Stimulated activated CD8-positive, alpha-beta memory T cell treated with anti-CD3 and anti-CD28 coated beads, Interleukin-12 subunit alpha, Interleukin-12 subunit beta, amount 100 ng/mL, for 1 hour (primary cell): ENCODE data around the gene UBE2J1.

Experiments
- DNase-seq: peaks from one replicate; pipeline ENCODE4 v3.0.0-alpha.2; 2020; ENCODE audit warnings: low read depth

Gene UBE2J1

DNA sequence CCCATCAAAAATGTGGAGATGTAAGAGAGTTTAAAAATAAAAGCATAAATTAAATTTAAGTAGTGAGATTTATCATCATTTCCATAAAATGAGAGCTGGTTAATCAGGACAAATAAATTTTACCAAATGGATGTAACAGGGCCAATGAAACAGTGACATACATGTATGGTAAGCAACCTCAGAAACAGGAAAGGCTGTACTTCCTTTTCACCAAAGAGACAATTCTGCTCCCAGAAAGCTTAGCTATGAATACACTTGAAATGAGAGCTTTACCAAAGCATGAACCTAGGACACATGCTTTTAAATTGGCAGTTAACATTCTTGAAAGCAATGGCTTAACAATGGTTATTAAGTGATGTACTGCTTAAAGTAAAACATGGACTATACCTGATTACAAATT is 12.1 kb upstream of the UBE2J1 start:
- no peak for DNase-seq

DNA sequence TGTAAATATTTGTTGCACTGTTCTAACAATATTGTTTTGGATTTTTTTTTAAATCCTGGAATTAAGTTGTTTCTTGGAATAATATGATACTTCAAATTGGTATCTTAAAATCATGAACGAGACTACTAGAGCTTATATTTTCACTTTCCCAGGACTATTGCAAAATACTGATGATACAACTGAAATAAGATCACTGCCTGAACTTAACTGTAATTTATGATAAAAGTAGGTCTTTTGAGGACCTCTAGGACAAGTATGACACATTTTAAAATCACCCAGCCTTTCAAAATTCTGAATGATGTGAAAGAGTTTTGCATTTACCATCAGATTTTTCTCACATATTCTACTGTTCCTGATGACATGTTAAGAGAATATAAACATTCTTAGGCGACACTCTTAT is 8.6 kb upstream of the UBE2J1 start:
- no peak for DNase-seq

DNA sequence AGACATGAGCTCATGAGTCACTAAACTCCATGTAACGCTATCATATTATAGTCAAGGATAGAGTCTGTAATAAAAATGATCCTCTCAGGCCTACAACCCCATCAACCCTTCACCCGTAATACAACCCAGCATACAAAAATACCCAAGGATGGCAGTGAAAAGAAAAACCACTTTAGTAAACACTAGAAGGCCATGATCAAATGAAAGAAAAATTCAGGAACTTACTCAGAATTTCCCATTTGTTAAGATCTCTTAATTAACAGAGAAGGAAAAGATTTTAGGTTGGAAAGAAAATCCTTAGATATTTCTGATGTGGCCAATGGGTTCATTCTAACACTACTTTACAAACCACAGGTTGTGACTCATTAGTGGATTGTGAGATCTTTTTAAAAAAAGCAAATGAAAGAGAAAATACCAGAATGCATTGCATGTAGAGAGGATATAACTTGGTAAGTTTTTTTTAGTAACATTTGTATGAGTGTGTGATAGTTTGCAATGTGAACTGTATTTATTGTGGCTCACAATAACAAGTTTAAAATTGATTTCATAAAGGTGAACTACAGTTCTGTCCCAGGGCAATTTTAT is 8.0 kb upstream of the UBE2J1 start:
- DNase-seq = no peak

DNA sequence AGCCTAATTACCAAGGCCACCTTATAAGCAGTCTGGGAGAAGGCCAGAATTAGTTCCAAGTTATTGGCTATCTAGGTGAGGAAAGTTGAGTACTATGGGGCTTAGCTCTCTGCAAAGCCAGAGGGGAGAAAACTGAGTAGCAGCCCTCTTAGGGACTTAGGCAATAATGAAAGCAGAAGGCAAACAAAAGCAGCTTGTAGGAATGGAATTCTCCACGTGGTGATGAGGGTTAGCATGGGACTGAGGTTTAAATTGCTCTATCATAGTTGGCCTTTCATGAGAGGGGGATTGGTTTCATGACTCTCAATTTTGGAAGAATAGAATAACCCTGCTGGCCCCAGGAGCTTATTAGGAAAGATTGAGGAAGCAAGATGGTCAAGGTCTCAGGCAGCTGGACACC is 7.0 kb upstream of the UBE2J1 start:
- no peak for DNase-seq

DNA sequence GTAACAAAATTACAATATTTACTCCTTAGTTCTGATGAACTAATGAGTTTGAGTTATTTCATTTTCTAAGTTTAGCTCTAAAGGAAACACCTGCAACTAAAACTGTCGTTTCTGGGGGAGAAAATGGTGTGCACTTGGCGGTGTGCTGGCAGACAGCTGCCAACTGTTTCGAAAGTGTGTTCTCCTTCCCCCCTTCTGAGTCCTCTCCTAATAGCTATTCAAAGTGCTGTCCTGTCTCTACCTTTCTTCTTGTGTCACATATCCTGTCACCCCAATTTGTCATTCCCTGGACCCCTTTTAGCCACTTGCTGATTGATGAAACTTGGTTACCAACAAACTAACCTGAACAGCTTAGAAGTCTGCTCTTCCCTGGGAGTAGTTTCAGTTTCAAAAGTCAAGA is 4.9 kb upstream of the UBE2J1 start:
- no peak for DNase-seq

DNA sequence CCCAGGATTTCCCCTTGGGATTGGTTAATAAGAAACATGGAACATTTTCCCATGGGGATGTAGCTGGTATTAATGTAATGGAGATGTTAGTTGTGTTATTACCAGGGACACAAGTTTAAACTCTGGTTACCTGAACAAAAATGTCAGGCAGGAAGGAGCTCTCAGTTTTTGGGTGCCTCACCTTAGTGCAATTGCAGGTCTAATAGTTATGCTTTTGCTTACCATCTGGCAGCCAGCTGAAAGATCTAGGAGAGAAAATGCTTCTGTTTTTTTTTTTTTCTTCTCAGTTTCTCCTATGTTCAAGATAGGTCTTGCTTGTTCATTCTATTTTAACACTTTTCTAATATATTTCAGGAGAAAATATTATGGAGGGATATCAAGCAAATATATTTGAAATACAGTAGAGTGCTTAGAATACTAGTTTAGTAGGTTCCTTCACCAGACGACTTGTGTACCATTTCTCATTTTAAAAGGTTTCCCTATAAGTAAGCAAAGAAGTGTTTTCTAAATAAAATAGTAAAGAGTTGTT is 4.2 kb upstream of the UBE2J1 start:
- DNase-seq = no peak

DNA sequence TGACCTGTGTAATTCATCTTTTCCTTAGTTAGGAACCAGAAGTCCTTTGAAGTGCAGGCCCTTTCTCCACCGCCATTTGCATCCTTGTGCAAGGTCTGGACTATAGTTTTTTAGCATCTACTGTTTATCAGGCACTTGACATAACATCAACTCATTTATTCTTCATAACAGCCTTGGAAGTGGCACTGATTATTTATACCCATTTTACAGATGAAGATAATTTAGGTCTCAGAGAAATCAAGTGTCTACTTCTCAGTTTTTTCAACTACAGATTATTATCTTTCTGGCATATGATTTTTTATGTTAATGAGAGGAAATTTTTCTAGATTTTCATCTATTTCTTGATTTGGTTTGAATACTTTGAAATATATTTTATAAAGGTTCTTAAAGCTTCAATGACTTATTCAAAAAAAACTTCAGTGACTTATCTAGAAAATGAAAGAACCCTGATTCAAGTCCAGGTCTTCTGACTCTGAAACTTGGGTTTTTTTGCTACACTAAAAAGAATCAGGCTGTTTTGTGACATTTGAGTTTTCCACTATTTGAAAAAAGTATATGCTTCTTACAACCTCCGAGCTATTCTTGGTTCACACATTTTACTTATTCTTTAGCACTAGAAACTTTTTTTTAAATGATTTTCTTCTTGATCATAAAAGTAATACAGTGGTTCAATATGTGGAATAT is 3.1 kb upstream of the UBE2J1 start:
- DNase-seq = no peak

DNA sequence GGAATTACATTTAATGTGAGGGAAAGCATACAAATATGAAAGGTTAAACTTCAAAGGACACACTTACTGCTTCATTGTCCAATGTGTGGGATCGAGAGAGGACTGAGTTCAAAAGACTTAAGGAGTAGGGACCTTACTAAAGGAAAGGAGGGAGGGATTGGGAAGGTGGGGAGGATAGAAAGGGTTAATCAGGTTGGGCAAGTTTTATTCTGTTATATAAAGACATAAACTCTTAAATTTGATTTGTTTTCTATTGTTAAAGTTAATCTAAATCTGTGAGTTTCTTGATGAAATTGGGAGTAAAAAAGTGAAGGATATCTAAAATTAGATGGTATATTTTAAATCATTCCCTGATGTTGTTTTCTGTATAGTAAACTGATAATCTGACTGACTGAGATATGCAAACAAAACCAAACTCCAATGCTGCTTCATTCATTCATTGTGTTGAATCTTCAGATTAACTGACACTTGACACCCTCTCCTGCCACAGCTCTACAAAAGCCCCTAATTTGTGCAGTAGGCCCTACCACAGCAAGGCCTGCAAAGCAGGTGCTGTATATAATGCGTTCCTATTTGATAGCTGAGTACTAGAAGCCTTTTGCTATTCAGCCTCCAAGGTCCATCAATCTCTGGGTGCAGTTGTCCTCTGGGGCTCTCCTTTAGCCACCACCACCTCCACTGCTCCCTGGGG is 1.3 kb upstream of the UBE2J1 start:
- no peak for DNase-seq

DNA sequence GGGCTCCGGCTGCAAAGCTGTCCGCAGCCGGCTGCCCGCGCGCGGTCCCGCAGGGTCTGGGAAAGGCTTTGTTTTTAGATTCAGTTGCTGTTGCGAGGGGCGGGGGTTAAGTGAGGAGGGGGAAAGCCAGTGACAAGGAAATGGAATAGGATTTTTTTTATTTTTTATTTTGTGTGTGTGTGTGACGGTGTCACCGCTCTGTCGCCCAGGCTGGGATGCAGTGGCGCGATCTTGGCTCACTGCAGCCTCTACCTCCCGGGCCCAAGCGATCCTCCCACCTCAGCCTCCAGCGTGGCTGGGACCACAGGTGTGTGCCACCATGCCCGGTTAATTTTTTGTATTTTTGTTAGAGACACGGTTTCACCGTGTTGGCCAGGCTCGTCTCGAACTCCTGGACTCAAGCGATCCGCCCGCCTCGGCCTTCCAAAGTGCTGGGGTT is 615 bp upstream of the UBE2J1 start:
- DNase-seq = no peak

DNA sequence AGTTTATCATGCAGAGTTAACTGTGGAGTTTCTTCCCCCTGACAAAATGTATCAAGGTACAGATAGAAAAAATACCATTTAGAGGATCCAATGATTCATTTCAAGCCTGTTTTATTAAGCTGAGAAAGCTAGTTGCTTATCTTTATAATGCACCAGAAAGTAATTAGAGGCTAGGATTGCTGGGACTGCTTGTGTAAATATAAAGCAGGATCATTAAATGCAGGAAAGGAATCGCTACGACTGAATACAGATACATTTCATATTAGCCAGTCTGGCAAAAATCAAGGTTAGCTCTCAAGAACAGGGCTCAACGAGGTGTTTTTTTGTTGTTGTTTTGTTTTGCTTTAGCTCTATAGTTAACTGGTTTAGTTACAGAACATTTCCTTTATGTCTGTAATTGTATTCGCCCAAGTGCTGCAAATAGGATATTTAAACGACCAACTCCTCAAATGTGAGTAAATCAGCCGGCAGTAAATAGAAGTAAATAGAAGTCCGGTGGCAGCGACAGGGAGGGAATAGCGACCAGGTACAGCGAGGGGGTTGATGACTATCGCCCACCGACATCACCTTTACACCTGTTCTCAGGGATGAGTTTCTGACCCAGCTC is 748 bp downstream of the UBE2J1 start:
- DNase-seq = no peak

DNA sequence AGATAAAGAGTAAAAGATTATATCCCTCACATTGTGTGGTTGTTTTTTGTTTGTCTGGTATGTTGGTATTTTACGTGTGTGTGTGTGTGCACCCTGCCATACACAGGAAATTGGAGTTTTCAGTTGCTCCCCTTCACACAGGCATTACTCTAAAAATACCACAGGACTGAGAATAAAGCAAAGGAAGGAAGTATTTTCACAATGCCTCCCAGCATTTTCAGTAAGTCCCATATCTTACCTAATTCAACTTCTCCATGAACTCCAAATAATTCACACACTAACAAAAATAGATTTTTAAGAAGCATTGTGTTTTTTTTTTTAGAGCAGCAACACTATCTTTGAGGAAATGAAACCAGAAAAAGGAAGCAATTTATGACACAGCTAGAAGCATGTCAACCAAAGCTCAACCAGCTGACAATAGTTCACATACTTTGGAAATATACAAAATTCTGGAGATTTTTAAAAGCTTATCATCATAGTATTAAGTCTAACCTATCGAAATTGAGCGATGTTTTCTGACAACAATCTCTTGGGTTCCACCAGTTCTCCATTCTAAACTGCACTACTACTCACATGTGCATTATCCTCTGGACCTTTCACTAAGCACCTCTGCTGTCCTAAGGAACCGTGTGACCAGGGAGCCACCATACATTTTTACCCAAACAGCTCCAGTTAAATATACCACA is 2.1 kb downstream of the UBE2J1 start:
- DNase-seq = no peak

DNA sequence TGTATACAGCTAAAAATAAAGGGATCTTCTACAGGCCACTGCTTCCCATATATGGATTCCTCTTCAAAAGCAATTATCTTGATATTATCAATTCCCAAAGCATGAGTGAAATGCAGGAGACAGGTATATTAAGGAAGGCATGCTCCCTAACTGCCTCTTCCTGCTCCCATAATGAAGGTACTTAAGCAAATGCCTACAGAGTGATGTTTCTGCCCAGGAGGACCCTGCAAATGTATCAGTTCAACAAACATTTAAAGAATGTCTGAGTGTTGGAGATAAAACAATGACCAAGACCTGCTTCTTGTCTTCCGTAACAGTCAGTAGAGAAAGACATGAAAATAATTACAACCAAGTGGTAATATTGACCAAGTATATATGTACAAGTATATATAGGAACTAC is 4.2 kb downstream of the UBE2J1 start:
- no peak for DNase-seq

DNA sequence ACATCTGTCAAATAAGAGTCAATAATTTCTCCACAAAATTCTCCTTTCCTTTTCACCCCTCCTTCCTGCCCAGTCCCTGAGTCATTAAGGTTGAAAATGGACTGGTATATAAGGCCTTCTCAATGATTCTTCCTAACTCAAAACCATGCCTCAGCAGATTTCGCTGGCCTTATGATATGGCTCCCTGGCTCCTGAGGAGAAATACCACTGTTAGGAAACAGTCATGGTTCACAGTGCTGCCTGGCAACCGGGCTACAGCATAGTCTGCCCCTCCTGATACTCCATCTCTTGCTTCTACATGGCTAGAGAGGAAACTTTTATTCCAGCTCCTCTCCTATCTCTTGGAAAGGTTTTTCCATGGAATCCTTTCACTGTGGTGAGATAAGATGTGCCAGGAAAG is 4.7 kb downstream of the UBE2J1 start:
- no peak for DNase-seq

DNA sequence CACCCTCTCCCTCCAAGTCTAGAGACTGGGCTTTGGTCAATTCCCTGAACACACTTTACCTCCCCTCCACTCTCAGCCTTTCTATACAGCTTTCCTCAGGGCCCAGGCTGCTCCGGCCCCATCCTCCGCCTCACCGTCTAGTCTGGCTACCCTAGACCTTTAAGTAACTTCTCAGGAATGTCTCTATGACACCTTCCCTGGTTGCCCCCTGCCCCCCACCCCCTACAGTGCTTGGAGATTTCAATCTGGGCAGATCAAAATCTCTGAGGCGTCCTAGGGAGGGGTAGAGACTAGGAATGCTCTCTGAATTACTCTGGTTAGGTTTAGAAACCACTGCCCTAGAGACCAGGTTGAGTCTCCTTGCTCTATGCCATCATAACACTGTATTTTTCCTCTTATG is 6.1 kb downstream of the UBE2J1 start:
- DNase-seq = no peak

DNA sequence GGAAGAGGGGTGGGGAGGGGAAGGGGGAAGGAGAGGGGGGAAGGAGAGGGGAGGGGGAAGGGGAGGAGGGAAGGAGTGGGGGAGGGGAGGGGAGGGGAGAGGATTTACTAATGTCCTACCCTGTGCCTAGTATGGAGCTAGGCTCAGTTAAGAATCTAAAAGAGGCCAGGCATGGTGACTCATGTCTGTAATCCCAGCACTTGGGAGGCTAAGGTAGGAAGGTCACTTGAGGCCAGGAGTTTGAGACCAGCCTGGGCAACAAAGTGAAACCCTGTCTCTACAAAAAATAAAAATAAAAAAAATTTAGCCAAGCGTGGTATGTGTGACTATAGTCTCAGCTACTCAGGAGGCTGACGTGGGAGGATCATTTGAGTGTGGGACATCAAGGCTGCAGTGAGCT is 13.0 kb downstream of the UBE2J1 start:
- DNase-seq = no peak

DNA sequence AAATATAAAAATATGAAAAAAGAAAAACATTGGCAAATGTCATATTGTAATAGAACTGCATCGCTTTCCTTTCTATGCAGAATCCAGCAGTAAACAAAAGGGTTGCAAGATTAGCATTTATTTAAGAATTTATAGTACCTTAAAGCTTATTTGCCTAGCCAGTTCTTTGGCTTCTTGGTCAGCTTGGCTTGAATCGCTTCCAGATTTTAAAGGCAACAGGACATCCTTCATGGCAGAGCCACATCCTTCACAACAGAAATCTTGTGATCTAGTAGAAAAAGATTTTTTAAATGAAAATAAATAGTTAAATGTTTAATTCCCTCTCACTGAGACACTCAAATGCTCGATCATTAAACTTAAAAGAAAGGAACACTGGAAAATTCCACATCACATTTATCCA is 17.4 kb downstream of the UBE2J1 start:
- no peak for DNase-seq

DNA sequence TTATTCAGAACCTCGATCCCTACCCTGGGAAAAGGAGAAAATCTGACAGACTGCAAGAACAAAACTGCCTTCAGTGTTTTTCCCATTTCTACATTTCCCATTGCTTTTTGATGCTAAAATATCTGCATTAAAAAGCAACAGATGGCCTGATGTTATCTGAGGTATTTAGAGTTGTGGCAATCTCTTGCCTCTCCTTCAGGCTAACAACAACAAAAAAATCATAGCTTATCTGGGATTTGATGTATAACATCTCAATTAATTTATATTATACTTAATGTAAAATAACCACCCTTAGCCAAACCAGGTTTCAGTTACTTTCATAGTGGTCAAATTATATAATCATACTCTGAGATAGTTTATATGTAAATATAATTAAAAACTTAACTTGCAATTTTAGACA is 21.6 kb downstream of the UBE2J1 start:
- no peak for DNase-seq

DNA sequence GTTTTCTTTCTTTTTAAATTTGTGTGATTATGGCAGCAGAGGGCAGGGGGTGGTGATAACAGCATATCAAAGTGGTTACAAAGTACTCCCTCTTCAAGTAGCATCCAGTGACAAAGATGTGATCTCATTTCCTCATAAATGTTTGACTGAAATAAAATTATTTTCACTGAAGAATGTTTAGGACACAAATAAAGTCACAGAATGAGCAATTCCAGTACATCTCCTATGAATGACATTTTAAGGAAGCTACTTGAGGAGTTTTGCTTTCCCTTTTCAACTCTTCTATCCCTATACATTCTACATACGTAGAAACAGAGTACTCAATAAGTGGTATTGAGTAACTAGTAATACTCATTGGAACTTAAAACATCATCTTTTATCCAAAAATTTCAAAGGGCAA is 23.5 kb downstream of the UBE2J1 start:
- DNase-seq = no peak

DNA sequence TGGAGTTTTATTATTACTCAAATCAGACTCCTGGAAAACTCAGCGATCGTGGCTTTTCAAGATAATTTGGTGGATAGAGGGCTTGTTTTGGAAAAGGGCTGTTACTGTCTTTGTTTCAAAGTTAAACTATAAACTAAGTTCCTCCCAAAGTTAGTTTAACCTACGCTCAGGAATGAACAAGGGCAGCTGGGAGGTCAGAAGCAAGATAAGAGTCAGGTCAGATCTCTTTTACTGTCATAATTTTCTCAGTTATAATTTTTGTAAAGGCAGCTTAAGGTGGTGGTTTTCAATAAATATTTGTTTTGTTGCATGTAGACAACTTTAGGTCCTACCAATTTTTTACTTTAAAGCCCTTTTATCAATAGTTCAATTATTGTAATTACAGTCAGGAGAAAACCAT is 28.2 kb downstream of the UBE2J1 start:
- no peak for DNase-seq

DNA sequence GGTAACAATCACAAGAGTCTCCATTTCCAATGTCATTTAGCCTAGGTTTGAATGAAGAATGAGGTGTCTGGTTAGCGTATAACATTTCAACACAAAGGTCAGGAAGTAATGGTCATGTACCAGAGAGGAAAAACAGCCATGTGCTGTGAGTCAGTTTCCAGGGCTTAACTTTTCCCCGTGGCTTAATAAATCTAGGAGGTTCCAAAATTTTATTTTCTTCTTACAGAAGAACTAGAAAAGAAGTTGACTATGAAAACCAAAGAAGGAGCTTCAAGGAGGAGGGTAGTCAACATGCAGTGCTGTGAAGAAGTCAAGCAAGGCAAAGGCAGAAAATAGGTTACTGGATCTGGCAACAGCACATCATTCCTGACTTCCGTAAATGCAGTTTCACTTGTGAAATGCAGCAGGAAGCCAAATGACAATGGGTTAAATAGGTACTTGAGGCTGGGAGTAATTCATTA is 29.0 kb downstream of the UBE2J1 start:
- no peak for DNase-seq

DNA sequence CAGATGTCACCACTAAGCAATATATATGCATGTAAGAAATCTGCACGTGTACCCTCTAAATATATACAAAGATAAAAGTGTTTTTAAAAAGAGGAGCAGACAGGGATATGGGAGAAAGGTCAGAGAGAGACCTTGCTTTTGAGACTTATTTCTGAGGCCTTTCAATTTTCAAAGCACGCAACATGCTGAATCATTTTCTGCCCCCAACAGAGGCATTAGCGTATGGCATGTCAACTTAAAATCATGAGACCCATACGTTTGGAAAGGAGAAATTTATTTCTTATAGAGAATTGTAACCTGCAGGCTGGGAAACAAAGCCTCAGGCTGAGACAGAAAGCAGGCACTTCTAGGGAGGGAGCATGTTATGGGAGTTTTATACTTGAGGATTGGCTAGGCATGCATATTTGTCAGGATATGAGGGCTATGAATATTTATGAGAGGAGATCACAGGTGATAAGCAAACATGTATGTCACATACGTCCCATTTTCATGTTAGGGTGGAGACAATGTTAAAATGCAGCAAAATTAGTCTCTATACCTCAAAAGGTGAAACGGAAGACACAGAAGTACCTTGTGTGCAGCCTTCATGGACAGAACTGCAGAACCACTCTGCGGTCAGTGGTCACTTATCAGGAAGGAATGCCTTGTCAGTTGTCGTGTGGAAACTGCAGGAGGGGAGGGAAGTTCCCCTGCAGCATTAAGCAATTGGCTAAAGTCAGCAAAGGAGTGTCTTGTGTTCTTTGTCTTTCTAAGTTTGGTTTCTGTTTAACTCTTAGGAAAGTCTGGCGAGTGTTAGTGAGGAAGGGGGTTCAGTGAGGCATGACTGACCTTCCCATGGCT is 31.2 kb downstream of the UBE2J1 start:
- no peak for DNase-seq
